Subcutaneous adipose tissue (tissue), 4 donors: ENCODE measurements around the gene RINL. TPM values are rescaled to one million over a fixed set of nuclear protein-coding genes. Genes with fewer than 3 reads are reported as not detected.

ENCODE experiments used
- CTCF ChIP-seq: fragments of 450-650 bp; IDR thresholded peaks from one replicate; pipeline ENCODE4 v1.5.1; 2016; ENCODE audit warnings: low read depth, mild to moderate bottlenecking, control low read depth, antibody characterized with exemption, moderate library complexity
- total RNA-seq, 4 donors: library from RNA; depleted of rRNA; stranded (reverse); fragments of >200 nt; gene quantifications; one replicate each; pipeline ENCODE4 v1.1.0, GENCODE V29; 2016

The RINL gene
- total RNA-seq, 4 donors from 2014 or later = 3.6 to 11.0 (median 4.6) TPM

GRCh38 chr19:38830039-38830733 is 47.9 kb downstream of the RINL start:
- TF ChIP-seq CTCF = no peak

DNA sequence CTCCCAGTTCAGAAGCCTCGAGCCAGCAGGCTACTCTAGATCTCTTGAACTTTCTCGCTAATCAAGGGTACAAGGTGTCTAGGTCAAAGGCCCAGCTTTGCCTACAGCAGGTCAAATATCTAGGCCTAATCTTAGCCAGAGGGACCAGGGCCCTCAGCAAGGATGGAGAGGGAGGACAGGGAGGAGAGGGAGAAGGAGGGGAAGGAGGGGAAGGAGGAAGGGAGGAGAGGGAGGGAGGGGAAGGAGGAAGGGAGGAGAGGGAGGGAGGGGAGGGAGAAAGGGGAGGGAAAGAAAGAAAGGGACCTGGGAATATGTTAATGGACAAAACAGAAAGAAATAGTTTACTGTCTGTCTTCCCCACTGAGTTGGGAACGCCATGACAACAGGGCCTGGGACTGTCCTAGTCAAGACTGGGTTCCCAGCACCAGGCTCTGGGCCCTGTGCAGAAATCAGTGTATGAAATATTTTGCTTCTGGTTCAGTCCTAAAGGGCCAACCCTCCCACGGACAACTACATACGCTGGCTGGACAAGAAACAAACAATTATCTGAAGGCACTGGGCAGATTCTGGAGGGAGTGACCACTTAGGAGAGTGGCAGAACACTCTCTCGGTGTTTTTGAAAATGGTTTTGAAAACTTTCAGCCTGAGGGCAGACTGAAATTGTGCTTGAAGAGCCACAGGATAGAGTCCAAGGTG is 51.1 kb downstream of the RINL start:
- TF ChIP-seq CTCF = no peak

GRCh38 chr19:38819231-38819920 is 58.7 kb downstream of the RINL start:
- no peak for TF ChIP-seq CTCF

Other genes starting within 250 kb of the RINL start
- gene ACTN4, start 230.6 kb downstream of the RINL start, total RNA-seq = 100 to 1,000 TPM; 179 to 258 (median 186) TPM
- 1 to 10 TPM in 1 of 4 donors, under 1 TPM in 2, not detected in 1; 0.57 to 1.8 (median 0.68) TPM for gene CAPN12, start 133.8 kb downstream of the RINL start, total RNA-seq
- gene LGALS7, start 104.8 kb downstream of the RINL start, total RNA-seq = not detected
- gene LGALS7B, start 89.1 kb downstream of the RINL start, total RNA-seq = not detected
- gene LGALS4, start 65.3 kb downstream of the RINL start, total RNA-seq = 1 to 10 TPM in 3 of 4 donors, not detected in 1; 1.9 to 4.5 (median 4.4) TPM
- gene ECH1, start 46.5 kb downstream of the RINL start, total RNA-seq = 100 to 1,000 TPM; 103 to 333 (median 136) TPM
- gene HNRNPL, start 28.3 kb downstream of the RINL start, total RNA-seq = 100 to 1,000 TPM; 109 to 161 (median 141) TPM
- gene SIRT2, start 21.3 kb upstream of the RINL start, total RNA-seq = 100 to 1,000 TPM in 1 of 4 donors, 10 to 100 TPM in 3; 45.7 to 103 (median 64.9) TPM
- gene NFKBIB, start 21.7 kb upstream of the RINL start, total RNA-seq = 10 to 100 TPM in 3 of 4 donors, 1 to 10 TPM in 1; 6.5 to 24.3 (median 16.5) TPM
- gene CCER2, start 33.9 kb upstream of the RINL start, total RNA-seq = 1 to 10 TPM in 1 of 4 donors, not detected in 3; 4.1 TPM
- 10 to 100 TPM in 2 of 4 donors, 1 to 10 TPM in 2; 3.7 to 18.8 (median 10.0) TPM for gene SARS2, start 52.5 kb upstream of the RINL start, total RNA-seq
- gene MRPS12, start 52.7 kb upstream of the RINL start, total RNA-seq = 10 to 100 TPM; 10.1 to 26.0 (median 23.0) TPM
- 10 to 100 TPM; 12.6 to 88.7 (median 53.1) TPM for gene FBXO17, start 97.5 kb upstream of the RINL start, total RNA-seq
- gene FBXO27, start 154.3 kb upstream of the RINL start, total RNA-seq = 10 to 100 TPM in 2 of 4 donors, 1 to 10 TPM in 2; 5.4 to 20.5 (median 8.7) TPM
- not detected for gene ACP7, start 206.1 kb upstream of the RINL start, total RNA-seq
- gene PAK4, start 247.5 kb upstream of the RINL start, total RNA-seq = 1 to 10 TPM; 4.0 to 4.8 (median 4.6) TPM